Upper lobe of right lung (tissue), 1 donor: ENCODE data around the gene SMIM43. TPM values are rescaled to one million over a fixed set of nuclear protein-coding genes. Genes with fewer than 3 reads are reported as not detected.
A peak's percentile ranks its signal among the peaks of the same experiment; 100 is the strongest.

Experiments used
- ATAC-seq: fragments of 200-7000 bp; cut with Tn5 transposase; one replicate; pipeline ENCODE4 v1.9.1; 2020; ENCODE audit warnings: mild to moderate bottlenecking, moderate library complexity
- DNase-seq: peaks from one replicate; pipeline ENCODE4 v3.0.0-alpha.2; 2020
- H3K27ac ChIP-seq: fragments of 200-600 bp; one replicate; pipeline ENCODE4 v1.8.0; 2022
- H3K27me3 ChIP-seq: fragments of 200-600 bp; one replicate; pipeline ENCODE4 v1.8.0; 2022; ENCODE audit warnings: mild to moderate bottlenecking
- H3K36me3 ChIP-seq: fragments of 200-600 bp; one replicate; pipeline ENCODE4 v1.8.0; 2022
- H3K4me1 ChIP-seq: fragments of 200-600 bp; one replicate; pipeline ENCODE4 v1.8.0; 2022
- H3K4me3 ChIP-seq: fragments of 200-600 bp; one replicate; pipeline ENCODE4 v1.8.0; 2022; ENCODE audit warnings: mild to moderate bottlenecking
- H3K9me3 ChIP-seq: fragments of 200-600 bp; one replicate; pipeline ENCODE4 v1.8.0; 2022
- CTCF ChIP-seq: fragments of 200-600 bp; IDR thresholded peaks from one replicate; pipeline ENCODE4 v1.8.0; 2022; ENCODE audit warnings: antibody characterized with exemption
- intact Hi-C: fragments of 100-400 bp; cut with DNase I; formaldehyde crosslinking; loops from one replicate; pipeline ENCODE4 v1.11.0; 2022
- total RNA-seq: library from RNA; stranded (reverse); fragmentation: NEBNext Ultra II Directional; extraction: Animal tissue kit (Norgen Biotek cat#: 25700); gene quantifications from one replicate; pipeline ENCODE4 v1.2.1, GENCODE V29; 2021
- donor health status: DM: no; HTN: yes; CAD: no; lungs with severe emphysema.

The SMIM43 gene
- total RNA-seq, 1 donor from 2014 or later, result not detected

- ATAC-seq, result no peak
- Histone ChIP-seq H3K4me1 (no peaks in the 10 kb centered on the region), H3K4me3 (no peak overlapping the region), H3K27ac (no peak overlapping the region), H3K9me3 (no peaks in the 10 kb centered on the region), H3K36me3 (no peaks in the 10 kb centered on the region), H3K27me3 (peaks cover 8% of the 10 kb centered on the region)
- no peak for TF ChIP-seq CTCF
- intact Hi-C loops, result no loop called here
- no peak for DNase-seq
These were observed 6.9 kb upstream of the SMIM43 start for GRCh38 chr4:121771869-121772268.

- H3K4me1 ChIP-seq, result peaks cover 9% of the 10 kb centered on the region
These were observed 4.4 kb upstream of the SMIM43 start for GRCh38 chr4:121769341-121769740.

DNA sequence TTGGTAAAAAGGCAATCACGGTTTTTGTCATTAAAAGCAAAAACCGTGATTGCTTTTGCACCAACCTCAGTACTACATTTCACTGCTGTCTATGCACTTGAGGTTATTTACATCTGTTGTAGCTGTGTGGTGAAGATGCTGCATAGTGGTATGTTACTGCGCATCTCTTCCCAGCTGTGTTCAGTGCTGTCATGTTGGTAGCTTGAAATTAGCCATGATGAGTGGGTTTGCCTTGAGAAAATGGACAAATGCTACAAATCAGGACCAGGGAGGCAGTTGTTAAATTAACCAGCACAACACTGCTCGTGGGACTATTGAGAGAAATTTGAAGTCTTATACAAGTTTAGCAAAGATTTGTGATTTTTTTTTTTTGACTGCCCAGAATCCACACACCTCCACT, 2.2 kb upstream of the SMIM43 start:
- ATAC-seq, result no peak
- Histone ChIP-seq H3K9me3 (no peaks in the 10 kb centered on the region), H3K4me3 (no peak overlapping the region), H3K27ac (no peak overlapping the region), H3K36me3 (no peaks in the 10 kb centered on the region), H3K4me1 (peaks cover 10% of the 10 kb centered on the region), H3K27me3 (peaks cover 37% of the 10 kb centered on the region)
- intact Hi-C loops, result no loop called here
- no peak for TF ChIP-seq CTCF
- no peak for DNase-seq

More at GRCh38 chr4:121769341-121769740, 4.4 kb upstream of the SMIM43 start:
- no peak overlapping the region for H3K27ac ChIP-seq
- no peaks in the 10 kb centered on the region for H3K36me3 ChIP-seq
- intact Hi-C loops, result no loop called here
- H3K9me3 ChIP-seq, result no peaks in the 10 kb centered on the region
- ATAC-seq (peak; percentile 24), DNase-seq (no peak)
- no peak overlapping the region for H3K4me3 ChIP-seq
- H3K27me3 ChIP-seq, result peaks cover 33% of the 10 kb centered on the region
- TF ChIP-seq CTCF, result no peak

GRCh38 chr4:121765971-121766538, 1.1 kb upstream of the SMIM43 start:
- Histone ChIP-seq H3K9me3 (no peaks in the 10 kb centered on the region), H3K27ac (no peak overlapping the region), H3K36me3 (no peaks in the 10 kb centered on the region), H3K4me1 (peaks cover 10% of the 10 kb centered on the region), H3K4me3 (no peak overlapping the region), H3K27me3 (peaks cover 31% of the 10 kb centered on the region)
- TF ChIP-seq CTCF, result no peak
- no peak for DNase-seq
- intact Hi-C loops, result no loop called here
- ATAC-seq, result no peak

DNA sequence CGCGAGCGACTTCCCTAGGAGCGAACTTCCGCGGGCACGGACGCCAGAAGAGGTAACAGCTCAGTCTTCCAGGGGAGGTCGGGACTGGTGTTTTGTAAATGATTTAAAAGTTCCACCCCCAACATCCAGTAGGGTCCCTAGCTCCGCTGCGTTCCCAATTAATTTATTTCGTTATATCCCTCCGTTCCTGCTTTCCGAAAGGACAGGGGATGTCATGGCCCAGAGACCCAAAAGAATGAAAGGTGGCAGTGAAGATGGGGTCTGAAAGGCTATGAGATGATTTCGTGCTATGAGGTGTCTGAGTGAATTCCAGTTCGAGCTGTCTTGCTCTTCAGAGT, 373 bp upstream of the SMIM43 start:
- TF ChIP-seq CTCF, result no peak

GRCh38 chr4:121764303-121764701, 662 bp downstream of the SMIM43 start:
- Histone ChIP-seq H3K27me3 (peaks cover 31% of the 10 kb centered on the region), H3K4me3 (peak overlapping the region; percentile 46), H3K9me3 (no peaks in the 10 kb centered on the region), H3K4me1 (peaks cover 10% of the 10 kb centered on the region), H3K27ac (no peak overlapping the region), H3K36me3 (no peaks in the 10 kb centered on the region)
- DNase-seq, result no peak
- intact Hi-C loops, result no loop called here
- TF ChIP-seq CTCF, result no peak
- no peak for ATAC-seq

More for the DNA sequence above, 373 bp upstream of the SMIM43 start:
- DNase-seq, result no peak
- H3K4me3 ChIP-seq, result peak overlapping the region; percentile 46
- H3K27ac ChIP-seq, result no peak overlapping the region
- intact Hi-C loops, result no loop called here
- H3K36me3 ChIP-seq, result no peaks in the 10 kb centered on the region
- H3K4me1 ChIP-seq, result peaks cover 10% of the 10 kb centered on the region
- no peaks in the 10 kb centered on the region for H3K9me3 ChIP-seq
- ATAC-seq, result no peak
- H3K27me3 ChIP-seq, result peaks cover 31% of the 10 kb centered on the region
